HL-60 (cell line): ENCODE data around the gene PACRG.

Experiments
- TF ChIP-seq, protein P1 (sequence below): IDR thresholded peaks from 2 replicates; pipeline ENCODE4 v1.6.1; 2012; ENCODE audit warnings: low read depth; ENCODE audit not compliant: insufficient replicate concordance
- TF ChIP-seq, protein P2 (sequence below): IDR thresholded peaks from one replicate; pipeline ENCODE4 v1.5.1; 2011; ENCODE audit warnings: low read length, control low read depth, inconsistent platforms; ENCODE audit not compliant: insufficient read depth

DNA sequence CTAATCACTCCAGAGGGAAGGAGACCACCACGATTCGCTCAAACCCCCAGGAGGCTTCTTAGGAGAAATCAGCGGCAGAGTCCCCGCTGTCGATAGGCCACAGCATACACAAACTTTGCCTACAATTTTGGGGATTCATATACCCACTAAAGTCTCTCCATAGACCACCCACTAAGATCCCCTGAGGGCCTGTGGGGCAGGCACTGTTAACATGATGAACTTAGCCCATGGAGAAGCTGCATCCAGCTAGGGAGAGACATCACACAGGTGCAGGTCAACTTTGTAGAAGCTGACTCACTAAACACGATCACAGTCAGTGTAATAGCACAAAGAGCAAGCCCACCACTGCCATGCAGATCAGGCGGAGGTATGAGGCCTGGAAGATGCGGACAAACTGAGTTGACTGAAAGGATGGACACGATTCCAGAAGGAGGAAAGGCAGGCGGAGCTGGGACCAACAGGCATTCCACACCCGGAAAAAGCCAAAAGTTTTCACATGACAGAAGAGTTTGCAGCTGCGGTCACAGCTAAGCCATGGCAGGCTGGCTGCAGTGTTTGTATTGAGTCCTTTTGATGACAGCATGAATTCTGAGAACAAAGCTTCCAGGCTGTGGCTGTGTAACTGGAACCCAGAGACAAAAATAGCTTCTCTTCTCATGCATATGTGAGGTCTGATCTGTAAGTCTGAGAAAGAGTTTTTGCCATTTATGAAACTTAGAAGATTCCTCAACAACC is 611.1 kb downstream of the PACRG start:
- TF ChIP-seq, protein P1, sequence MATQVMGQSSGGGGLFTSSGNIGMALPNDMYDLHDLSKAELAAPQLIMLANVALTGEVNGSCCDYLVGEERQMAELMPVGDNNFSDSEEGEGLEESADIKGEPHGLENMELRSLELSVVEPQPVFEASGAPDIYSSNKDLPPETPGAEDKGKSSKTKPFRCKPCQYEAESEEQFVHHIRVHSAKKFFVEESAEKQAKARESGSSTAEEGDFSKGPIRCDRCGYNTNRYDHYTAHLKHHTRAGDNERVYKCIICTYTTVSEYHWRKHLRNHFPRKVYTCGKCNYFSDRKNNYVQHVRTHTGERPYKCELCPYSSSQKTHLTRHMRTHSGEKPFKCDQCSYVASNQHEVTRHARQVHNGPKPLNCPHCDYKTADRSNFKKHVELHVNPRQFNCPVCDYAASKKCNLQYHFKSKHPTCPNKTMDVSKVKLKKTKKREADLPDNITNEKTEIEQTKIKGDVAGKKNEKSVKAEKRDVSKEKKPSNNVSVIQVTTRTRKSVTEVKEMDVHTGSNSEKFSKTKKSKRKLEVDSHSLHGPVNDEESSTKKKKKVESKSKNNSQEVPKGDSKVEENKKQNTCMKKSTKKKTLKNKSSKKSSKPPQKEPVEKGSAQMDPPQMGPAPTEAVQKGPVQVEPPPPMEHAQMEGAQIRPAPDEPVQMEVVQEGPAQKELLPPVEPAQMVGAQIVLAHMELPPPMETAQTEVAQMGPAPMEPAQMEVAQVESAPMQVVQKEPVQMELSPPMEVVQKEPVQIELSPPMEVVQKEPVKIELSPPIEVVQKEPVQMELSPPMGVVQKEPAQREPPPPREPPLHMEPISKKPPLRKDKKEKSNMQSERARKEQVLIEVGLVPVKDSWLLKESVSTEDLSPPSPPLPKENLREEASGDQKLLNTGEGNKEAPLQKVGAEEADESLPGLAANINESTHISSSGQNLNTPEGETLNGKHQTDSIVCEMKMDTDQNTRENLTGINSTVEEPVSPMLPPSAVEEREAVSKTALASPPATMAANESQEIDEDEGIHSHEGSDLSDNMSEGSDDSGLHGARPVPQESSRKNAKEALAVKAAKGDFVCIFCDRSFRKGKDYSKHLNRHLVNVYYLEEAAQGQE: no peak
- TF ChIP-seq, protein P2, sequence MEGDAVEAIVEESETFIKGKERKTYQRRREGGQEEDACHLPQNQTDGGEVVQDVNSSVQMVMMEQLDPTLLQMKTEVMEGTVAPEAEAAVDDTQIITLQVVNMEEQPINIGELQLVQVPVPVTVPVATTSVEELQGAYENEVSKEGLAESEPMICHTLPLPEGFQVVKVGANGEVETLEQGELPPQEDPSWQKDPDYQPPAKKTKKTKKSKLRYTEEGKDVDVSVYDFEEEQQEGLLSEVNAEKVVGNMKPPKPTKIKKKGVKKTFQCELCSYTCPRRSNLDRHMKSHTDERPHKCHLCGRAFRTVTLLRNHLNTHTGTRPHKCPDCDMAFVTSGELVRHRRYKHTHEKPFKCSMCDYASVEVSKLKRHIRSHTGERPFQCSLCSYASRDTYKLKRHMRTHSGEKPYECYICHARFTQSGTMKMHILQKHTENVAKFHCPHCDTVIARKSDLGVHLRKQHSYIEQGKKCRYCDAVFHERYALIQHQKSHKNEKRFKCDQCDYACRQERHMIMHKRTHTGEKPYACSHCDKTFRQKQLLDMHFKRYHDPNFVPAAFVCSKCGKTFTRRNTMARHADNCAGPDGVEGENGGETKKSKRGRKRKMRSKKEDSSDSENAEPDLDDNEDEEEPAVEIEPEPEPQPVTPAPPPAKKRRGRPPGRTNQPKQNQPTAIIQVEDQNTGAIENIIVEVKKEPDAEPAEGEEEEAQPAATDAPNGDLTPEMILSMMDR: no peak
